CD8-positive, alpha-beta memory T cell (primary cell): ENCODE results near the gene CARD10. TPM values are rescaled to one million over a fixed set of nuclear protein-coding genes. Genes with fewer than 3 reads are reported as not detected.

Experiments
- CTCF ChIA-PET: fragments of 350-600 bp; sonication (Branson Sonifier 250); formaldehyde crosslinking; loops from one replicate; lab custom pipeline; 2021; ENCODE audit warnings: antibody characterized with exemption; lab: Charles Lee
- POLR2A ChIA-PET: fragments of 350-600 bp; sonication (Branson Sonifier 250); formaldehyde crosslinking; loops from one replicate; lab custom pipeline; 2021; ENCODE audit warnings: antibody characterized with exemption; lab: Charles Lee
- DNase-seq, 5 donors: peaks; one replicate each; pipeline versions ENCODE4 v3.0.0 to v3.0.0-alpha.2; 2020 to 2022; ENCODE audit warnings: mixed read lengths in 1 of 5
- H3K27ac ChIP-seq: one replicate; pipeline ENCODE4 v1.7.0; 2013; ENCODE audit warnings: low read depth, mild to moderate bottlenecking, low read length, moderate library complexity
- H3K27me3 ChIP-seq: 2 replicates; pipeline ENCODE4 v1.7.0; 2013; ENCODE audit warnings: low read length, mild to moderate bottlenecking; ENCODE audit not compliant: insufficient read depth, poor library complexity, severe bottlenecking
- H3K36me3 ChIP-seq: 2 replicates; pipeline ENCODE4 v1.7.0; 2013; ENCODE audit warnings: mild to moderate bottlenecking, low read length, moderate library complexity; ENCODE audit not compliant: insufficient read depth
- H3K4me1 ChIP-seq: 2 replicates; pipeline ENCODE4 v1.7.0; 2013; ENCODE audit warnings: mild to moderate bottlenecking, low read length, moderate library complexity; ENCODE audit not compliant: insufficient read depth
- H3K4me3 ChIP-seq: 2 replicates; pipeline ENCODE4 v1.7.0; 2013; ENCODE audit warnings: mild to moderate bottlenecking, low read length
- H3K9me3 ChIP-seq: 2 replicates; pipeline ENCODE4 v1.7.0; 2013; ENCODE audit warnings: mild to moderate bottlenecking, low read length
- H3K27ac Mint-ChIP-seq, 8 donors: one replicate each; pipeline ENCODE4 v1.8.0; 2020 to 2021; ENCODE audit warnings: mixed read lengths in 8 of 8, mild to moderate bottlenecking in 6 of 8, inconsistent platforms in 3 of 8, moderate library complexity in 3 of 8
- H3K27me3 Mint-ChIP-seq, 2 donors: one replicate each; pipeline ENCODE4 v1.8.0; 2020 to 2021; ENCODE audit warnings: mixed read lengths in 2 of 2, mild to moderate bottlenecking in 1 of 2, moderate library complexity in 1 of 2
- H3K36me3 Mint-ChIP-seq, 3 donors: one replicate each; pipeline ENCODE4 v1.8.0; 2020 to 2021; ENCODE audit warnings: mixed read lengths in 3 of 3, inconsistent platforms in 1 of 3, mild to moderate bottlenecking in 1 of 3
- H3K4me1 Mint-ChIP-seq, 3 donors: one replicate each; pipeline ENCODE4 v1.8.0; 2020 to 2021; ENCODE audit warnings: mixed read lengths in 3 of 3, inconsistent platforms in 1 of 3, mild to moderate bottlenecking in 1 of 3
- H3K4me3 Mint-ChIP-seq, 7 donors: one replicate each; pipeline ENCODE4 v1.8.0; 2020 to 2021; ENCODE audit warnings: mixed read lengths in 7 of 7, mild to moderate bottlenecking in 6 of 7, moderate library complexity in 4 of 7, inconsistent platforms in 2 of 7
- H3K9me3 Mint-ChIP-seq, 5 donors: one replicate each; pipeline ENCODE4 v1.8.0; 2020 to 2022; ENCODE audit warnings: mixed read lengths in 5 of 5, mild to moderate bottlenecking in 3 of 5, moderate library complexity in 2 of 5, inconsistent platforms in 1 of 5
- polyA plus RNA-seq: library from polyadenylated mRNA; unstranded; fragments of 300-500 nt; fragmentation: Illumina TruSeq; gene quantifications from one replicate; pipeline ENCODE4 v1.2.3, GENCODE V29; 2021
- total RNA-seq, 2 experiments: library from RNA; stranded (reverse); gene quantifications; one replicate each; pipeline ENCODE4 v1.2.3, GENCODE V29; 2021

Gene CARD10
- total and polyA plus RNA-seq, 3 experiments from 2014 or later, result 0.29 to 1.0 (median 0.31) TPM

- Histone ChIP-seq H3K27me3 (no peaks in the 10 kb centered on the region), H3K27ac (no peak overlapping the region), H3K36me3 (no peaks in the 10 kb centered on the region), H3K4me3 (no peak overlapping the region), H3K9me3 (no peaks in the 10 kb centered on the region), H3K4me1 (no peaks in the 10 kb centered on the region)
- peaks cover 5 to 13% of the 10 kb centered on the region in 2 donors for H3K27me3 Mint-ChIP-seq
- no peak overlapping the region for H3K27ac Mint-ChIP-seq
- ChIA-PET POLR2A (no interaction called here), CTCF (no interaction called here)
- DNase-seq, result no peak
- H3K36me3 Mint-ChIP-seq, result peaks cover 0 to 10% (median 2%) of the 10 kb centered on the region in 3 donors
- no peak overlapping the region for H3K4me3 Mint-ChIP-seq
- H3K4me1 Mint-ChIP-seq, result no peaks in the 10 kb centered on the region
- H3K9me3 Mint-ChIP-seq, result peaks cover 0 to 3% (median 0%) of the 10 kb centered on the region in 5 donors
Measured at GRCh38 chr22:37442135-37442534, 77.1 kb downstream of the CARD10 start.

GRCh38 chr22:37440875-37441274 is 78.3 kb downstream of the CARD10 start:
- H3K36me3 ChIP-seq, result no peaks in the 10 kb centered on the region
- POLR2A ChIA-PET, result no interaction called here
- CTCF ChIA-PET, result interaction anchor here (1.2 kb wide), 1 partner anchor 124 kb away, joined by 3 read pairs; no protein-coding TSS in a partner anchor
- no peak overlapping the region for H3K4me3 Mint-ChIP-seq
- H3K36me3 Mint-ChIP-seq, result peaks cover 0 to 10% (median 2%) of the 10 kb centered on the region in 3 donors
- H3K9me3 Mint-ChIP-seq, result peaks cover 0 to 3% (median 0%) of the 10 kb centered on the region in 5 donors
- no peak for DNase-seq
- H3K4me3 ChIP-seq, result no peak overlapping the region
- H3K27ac Mint-ChIP-seq, result no peak overlapping the region
- no peaks in the 10 kb centered on the region for H3K9me3 ChIP-seq
- peaks cover 5 to 15% of the 10 kb centered on the region in 2 donors for H3K27me3 Mint-ChIP-seq
- H3K27me3 ChIP-seq, result no peaks in the 10 kb centered on the region
- H3K4me1 Mint-ChIP-seq, result no peaks in the 10 kb centered on the region
- no peaks in the 10 kb centered on the region for H3K4me1 ChIP-seq
- no peak overlapping the region for H3K27ac ChIP-seq

Other genes with a start within 250 kb of the CARD10 start
- 10 to 100 TPM; 23.1 to 24.7 TPM for gene CYTH4, start 236.9 kb downstream of the CARD10 start, total RNA-seq
- gene CYTH4, start 236.9 kb downstream of the CARD10 start, polyA plus RNA-seq, result 80.2 TPM
- under 1 TPM; 0.09 to 0.20 TPM for gene ELFN2, start 91.9 kb downstream of the CARD10 start, total RNA-seq
- 0.02 TPM for gene ELFN2, start 91.9 kb downstream of the CARD10 start, polyA plus RNA-seq
- gene MFNG, start 33.0 kb downstream of the CARD10 start, total RNA-seq, result 100 to 1,000 TPM; 162 to 171 TPM
- gene MFNG, start 33.0 kb downstream of the CARD10 start, polyA plus RNA-seq, result 323 TPM
- under 1 TPM; 0.13 to 0.31 TPM for gene CDC42EP1, start 41.1 kb upstream of the CARD10 start, total RNA-seq
- gene CDC42EP1, start 41.1 kb upstream of the CARD10 start, polyA plus RNA-seq, result not detected
- not detected for gene LGALS2, start 60.7 kb upstream of the CARD10 start, total RNA-seq
- not detected for gene LGALS2, start 60.7 kb upstream of the CARD10 start, polyA plus RNA-seq
- gene GGA1, start 89.4 kb upstream of the CARD10 start, total RNA-seq, result 10 to 100 TPM; 69.1 to 74.3 TPM
- gene GGA1, start 89.4 kb upstream of the CARD10 start, polyA plus RNA-seq, result 34.9 TPM
- 10 to 100 TPM; 93.1 to 94.6 TPM for gene SH3BP1, start 120.3 kb upstream of the CARD10 start, total RNA-seq
- 32.3 TPM for gene SH3BP1, start 120.3 kb upstream of the CARD10 start, polyA plus RNA-seq
- 10 to 100 TPM; 36.0 to 37.8 TPM for gene PDXP, start 139.3 kb upstream of the CARD10 start, total RNA-seq
- gene PDXP, start 139.3 kb upstream of the CARD10 start, polyA plus RNA-seq, result 7.1 TPM
- gene LGALS1, start 156.2 kb upstream of the CARD10 start, total RNA-seq, result 100 to 1,000 TPM; 204 to 223 TPM
- gene LGALS1, start 156.2 kb upstream of the CARD10 start, polyA plus RNA-seq, result 182 TPM
- gene NOL12, start 166.9 kb upstream of the CARD10 start, total RNA-seq, result 10 to 100 TPM; 53.6 to 57.2 TPM
- 38.3 TPM for gene NOL12, start 166.9 kb upstream of the CARD10 start, polyA plus RNA-seq
- 10 to 100 TPM; 26.1 to 26.7 TPM for gene TRIOBP, start 177.6 kb upstream of the CARD10 start, total RNA-seq
- 13.6 TPM for gene TRIOBP, start 177.6 kb upstream of the CARD10 start, polyA plus RNA-seq